Fibroblast of lung (primary cell): Measurements from ENCODE around the gene DCAF12. TPM values are rescaled to one million over a fixed set of nuclear protein-coding genes. Genes with fewer than 3 reads are reported as not detected.
A peak's percentile ranks its signal among the peaks of the same experiment; 100 is the strongest.

Source experiments
- DNase-seq, 2 donors: peaks; one replicate each; pipeline versions ENCODE4 v3.0.0 to v3.0.0-alpha.2; 2010; ENCODE audit warnings: low read depth in 2 of 2
- H2AFZ ChIP-seq: 2 replicates; pipeline ENCODE4 v1.5.1; 2012; ENCODE audit warnings: low read length, control low read depth, inconsistent platforms
- H3K27ac ChIP-seq: 2 replicates; pipeline ENCODE4 v1.5.1; 2011; ENCODE audit warnings: low read length, control low read depth; ENCODE audit not compliant: insufficient read depth
- H3K27me3 ChIP-seq: 2 replicates; pipeline ENCODE4 v1.5.1; 2011; ENCODE audit warnings: mild to moderate bottlenecking, low read length; ENCODE audit not compliant: control insufficient read depth, insufficient read depth
- H3K36me3 ChIP-seq: 2 replicates; pipeline ENCODE4 v1.5.1; 2011; ENCODE audit warnings: low read length; ENCODE audit not compliant: control insufficient read depth, insufficient read depth
- H3K4me1 ChIP-seq: 2 replicates; pipeline ENCODE4 v1.5.1; 2011; ENCODE audit warnings: low read length; ENCODE audit not compliant: control insufficient read depth, insufficient read depth; ENCODE audit errors: extremely low read depth
- H3K4me2 ChIP-seq: 2 replicates; pipeline ENCODE4 v1.5.1; 2011; ENCODE audit warnings: low read length, control low read depth; ENCODE audit not compliant: insufficient read depth; ENCODE audit errors: extremely low read depth
- H3K4me3 ChIP-seq, 4 experiments: fragments of 200-600 bp in 1 of 4; sonication (generic) in 1 of 4; replicated peaks in 1 of 4; 2 replicates each; pipeline ENCODE4 v1.5.1; 2011 to 2016; ENCODE audit warnings: low read length in 4 of 4, low read depth in 3 of 4, mild to moderate bottlenecking in 3 of 4, control low read depth in 2 of 4, inconsistent platforms in 1 of 4, mixed read lengths in 1 of 4; ENCODE audit not compliant: insufficient read depth in 1 of 4; ENCODE audit errors: control extremely low read depth in 1 of 4
- H3K79me2 ChIP-seq: 2 replicates; pipeline ENCODE4 v1.5.1; 2012; ENCODE audit warnings: mild to moderate bottlenecking, low read length, inconsistent platforms; ENCODE audit not compliant: control insufficient read depth, insufficient read depth
- H3K9ac ChIP-seq: 2 replicates; pipeline ENCODE4 v1.5.1; 2011; ENCODE audit warnings: mild to moderate bottlenecking, low read length, control low read depth; ENCODE audit not compliant: insufficient read depth
- H3K9me3 ChIP-seq: 2 replicates; pipeline ENCODE4 v1.5.1; 2012; ENCODE audit warnings: low read depth, low read length; ENCODE audit not compliant: control insufficient read depth, insufficient read depth
- H4K20me1 ChIP-seq: 2 replicates; pipeline ENCODE4 v1.5.1; 2011; ENCODE audit warnings: low read length; ENCODE audit not compliant: control insufficient read depth, insufficient read depth; ENCODE audit errors: extremely low read depth
- EZH2 ChIP-seq: IDR thresholded peaks from 2 replicates; pipeline ENCODE4 v1.5.1; 2012; ENCODE audit warnings: low read length, control low read depth, mild to moderate bottlenecking; ENCODE audit errors: missing control alignments
- polyA plus RNA-seq, 2 donors: library from polyadenylated mRNA; depleted of rRNA in 1 of 2; stranded (reverse) in 1 of 2; unstranded in 1 of 2; fragments of >200 nt; gene quantifications; 2 replicates each; pipeline ENCODE4 v1.2.1, GENCODE V29; 2011 to 2012; ENCODE audit warnings: missing spikeins in 1 of 2
- total RNA-seq: library from RNA; depleted of rRNA; stranded (reverse); fragments of >200 nt; gene quantifications from 2 replicates; pipeline ENCODE4 v1.2.1, GENCODE V29; 2014
- TF ChIP-seq, protein P1 (sequence below), 2 donors: IDR thresholded peaks in 1 of 2; conservative IDR thresholded peaks in 1 of 2; 1 replicate in 1 of 2; 2 replicates in 1 of 2; pipeline ENCODE4 v1.5.1; 2011 to 2012; ENCODE audit warnings: low read length in 2 of 2, control low read depth in 1 of 2, inconsistent platforms in 1 of 2, low read depth in 1 of 2, mild to moderate bottlenecking in 1 of 2

Gene DCAF12
- total and polyA plus RNA-seq, 2 donors (not counting 1 experiment from before 2014, with no cell fraction given) = 9.7 to 26.3 TPM

DNA sequence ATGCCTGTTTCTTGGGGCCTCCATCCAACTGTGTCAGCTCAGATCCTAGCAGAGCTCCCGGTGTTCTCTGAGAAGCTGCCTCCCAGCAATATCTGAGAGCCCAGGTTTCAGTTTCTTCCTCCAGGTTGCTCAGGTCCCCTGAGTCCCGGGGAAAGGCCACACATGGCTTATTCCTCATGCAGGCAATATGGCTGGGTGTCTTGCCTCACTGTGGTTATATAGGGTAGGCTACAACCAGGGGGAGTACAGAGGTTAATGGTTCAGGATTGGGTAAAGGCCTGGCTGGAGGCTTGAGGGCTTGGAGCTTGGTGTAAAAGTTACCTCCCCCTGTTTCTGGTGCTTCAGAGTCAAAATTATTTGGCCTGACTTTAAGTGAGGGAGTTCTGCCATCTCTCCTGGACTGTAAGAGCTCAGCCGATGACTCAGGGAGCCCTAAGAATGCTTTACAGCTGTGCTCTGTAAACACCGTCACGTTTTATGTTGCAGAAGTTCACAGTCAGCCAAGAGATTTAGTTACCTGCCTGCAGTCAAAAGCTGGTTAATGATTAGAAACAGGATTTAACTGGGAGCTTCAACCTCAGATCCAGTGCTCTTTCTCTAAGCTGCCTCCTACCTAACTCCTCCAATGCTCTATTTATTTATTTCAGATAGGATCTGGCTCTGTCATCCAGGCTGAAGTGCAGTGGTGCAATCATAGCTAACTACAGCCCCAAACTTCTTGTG is 53.5 kb downstream of the DCAF12 start:
- peak; percentile 88 for DNase-seq
- H3K4me2 ChIP-seq = peak overlapping the region; percentile 64
- H4K20me1 ChIP-seq = no peaks in the 10 kb centered on the region
- H3K27ac ChIP-seq = no peak overlapping the region
- H2AFZ ChIP-seq = peak overlapping the region; percentile 47
- H3K79me2 ChIP-seq = no peaks in the 10 kb centered on the region
- no peak overlapping the region for H3K4me3 ChIP-seq
- no peak overlapping the region for H3K9ac ChIP-seq
- H3K4me1 ChIP-seq = peaks cover 14% of the 10 kb centered on the region
- no peak for TF ChIP-seq EZH2
- TF ChIP-seq, protein P1, sequence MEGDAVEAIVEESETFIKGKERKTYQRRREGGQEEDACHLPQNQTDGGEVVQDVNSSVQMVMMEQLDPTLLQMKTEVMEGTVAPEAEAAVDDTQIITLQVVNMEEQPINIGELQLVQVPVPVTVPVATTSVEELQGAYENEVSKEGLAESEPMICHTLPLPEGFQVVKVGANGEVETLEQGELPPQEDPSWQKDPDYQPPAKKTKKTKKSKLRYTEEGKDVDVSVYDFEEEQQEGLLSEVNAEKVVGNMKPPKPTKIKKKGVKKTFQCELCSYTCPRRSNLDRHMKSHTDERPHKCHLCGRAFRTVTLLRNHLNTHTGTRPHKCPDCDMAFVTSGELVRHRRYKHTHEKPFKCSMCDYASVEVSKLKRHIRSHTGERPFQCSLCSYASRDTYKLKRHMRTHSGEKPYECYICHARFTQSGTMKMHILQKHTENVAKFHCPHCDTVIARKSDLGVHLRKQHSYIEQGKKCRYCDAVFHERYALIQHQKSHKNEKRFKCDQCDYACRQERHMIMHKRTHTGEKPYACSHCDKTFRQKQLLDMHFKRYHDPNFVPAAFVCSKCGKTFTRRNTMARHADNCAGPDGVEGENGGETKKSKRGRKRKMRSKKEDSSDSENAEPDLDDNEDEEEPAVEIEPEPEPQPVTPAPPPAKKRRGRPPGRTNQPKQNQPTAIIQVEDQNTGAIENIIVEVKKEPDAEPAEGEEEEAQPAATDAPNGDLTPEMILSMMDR (conservative IDR thresholded peaks at IDR 0.05 in 1 of 2, IDR thresholded peaks at IDR 0.05 in 1 of 2; ENCODE audit: low read depth in 1 of 2, low read length in 2 of 2) = no peak
- H3K27me3 ChIP-seq = no peaks in the 10 kb centered on the region
- no peaks in the 10 kb centered on the region for H3K9me3 ChIP-seq
- no peaks in the 10 kb centered on the region for H3K36me3 ChIP-seq

DNA sequence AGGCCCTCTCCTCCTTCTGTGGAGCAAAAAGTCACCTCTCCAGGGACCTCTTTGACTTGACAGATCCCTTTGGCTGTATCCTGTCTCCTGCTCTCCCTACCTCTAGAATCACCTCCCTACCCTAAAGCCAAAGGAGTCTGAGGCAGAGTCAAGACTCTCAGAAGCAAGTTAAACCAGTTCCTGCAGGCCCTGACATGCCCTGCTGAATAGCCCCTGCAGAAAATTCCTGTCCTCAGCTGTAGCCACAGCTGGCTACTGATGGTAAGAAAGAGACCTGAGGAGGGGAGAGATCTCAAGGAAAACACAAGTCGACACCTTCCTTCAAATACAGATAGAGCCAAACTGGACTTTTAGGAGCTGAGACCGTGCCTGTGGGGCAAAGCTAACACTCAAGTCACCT is 54.1 kb downstream of the DCAF12 start:
- Histone ChIP-seq H3K9ac (no peak overlapping the region), H3K4me3 (no peak overlapping the region), H3K36me3 (no peaks in the 10 kb centered on the region), H3K4me2 (peak overlapping the region; percentile 64), H3K79me2 (no peaks in the 10 kb centered on the region), H4K20me1 (no peaks in the 10 kb centered on the region), H3K9me3 (no peaks in the 10 kb centered on the region), H3K4me1 (peaks cover 14% of the 10 kb centered on the region), H3K27ac (no peak overlapping the region), H3K27me3 (no peaks in the 10 kb centered on the region), H2AFZ (peak overlapping the region; percentile 47)
- TF ChIP-seq, protein P1 (conservative IDR thresholded peaks at IDR 0.05 in 1 of 2, IDR thresholded peaks at IDR 0.05 in 1 of 2; ENCODE audit: low read depth in 1 of 2, low read length in 2 of 2) = no peak
- TF ChIP-seq EZH2 = no peak
- DNase-seq = no peak

DNA sequence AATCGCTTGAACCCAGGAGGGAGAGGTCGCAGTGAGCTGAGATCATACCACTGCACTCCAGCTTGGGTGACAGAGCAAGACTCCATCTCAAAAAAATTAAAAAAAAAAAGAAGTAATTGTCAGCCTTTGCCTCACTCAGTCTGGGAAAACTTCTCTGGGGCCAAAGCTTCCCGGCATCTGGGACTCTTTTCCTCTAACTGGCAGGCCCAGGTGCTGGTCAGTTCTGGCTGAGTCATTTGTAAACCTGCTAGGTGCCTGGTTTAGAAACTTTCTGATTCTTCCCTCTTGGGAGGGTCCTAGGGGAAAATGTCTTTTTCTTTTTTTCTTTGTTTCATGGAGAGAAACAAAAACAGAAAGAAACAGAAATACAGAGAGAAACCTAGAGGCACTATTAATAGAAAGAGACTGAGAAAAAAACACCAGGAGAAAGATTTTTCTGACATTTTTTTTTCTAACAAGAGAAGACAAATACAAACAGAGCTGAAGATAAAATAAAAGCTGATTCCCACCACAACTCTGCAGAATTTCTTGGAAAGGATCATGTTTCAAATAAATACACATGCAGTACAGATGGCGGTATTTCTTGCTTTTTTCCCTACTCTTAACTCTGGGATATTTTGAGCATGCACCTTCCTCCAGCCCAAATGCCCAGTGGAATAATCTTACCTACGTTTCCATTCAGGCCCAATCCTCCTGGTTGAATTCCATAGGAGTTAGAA is 55.7 kb downstream of the DCAF12 start:
- peak in 1 of 2 donors; percentile 58 for DNase-seq
- no peak for TF ChIP-seq EZH2
- TF ChIP-seq, protein P1 (conservative IDR thresholded peaks at IDR 0.05 in 1 of 2, IDR thresholded peaks at IDR 0.05 in 1 of 2; ENCODE audit: low read depth in 1 of 2, low read length in 2 of 2) = no peak
- Histone ChIP-seq H4K20me1 (no peaks in the 10 kb centered on the region), H3K36me3 (no peaks in the 10 kb centered on the region), H3K4me3 (peak overlapping the region in 1 of 4 experiments; percentile 14), H3K79me2 (no peaks in the 10 kb centered on the region), H3K9me3 (no peaks in the 10 kb centered on the region), H3K9ac (no peak overlapping the region), H3K27ac (no peak overlapping the region), H3K27me3 (no peaks in the 10 kb centered on the region), H3K4me1 (peaks cover 14% of the 10 kb centered on the region), H3K4me2 (no peak overlapping the region), H2AFZ (no peak overlapping the region)
